DND-41 (cell line): ENCODE measurements around the gene CC2D2A.

ENCODE experiments used
- ATAC-seq: fragments of 200-7000 bp; cut with Tn5 transposase; 3 replicates; pipeline ENCODE4 v1.9.1; 2021; ENCODE audit warnings: low read depth; ENCODE audit not compliant: insufficient read depth
- DNase-seq: peaks from one replicate; pipeline ENCODE4 v3.0.0-alpha.2; 2020
- H2AFZ ChIP-seq: 2 replicates; pipeline ENCODE4 v1.6.0; 2012; ENCODE audit warnings: low read depth, low read length
- H3K27ac ChIP-seq: 2 replicates; pipeline ENCODE4 v1.5.1; 2012; ENCODE audit warnings: low read length, inconsistent platforms
- H3K27me3 ChIP-seq: fragments of 200-600 bp; sonication (generic); 2 replicates; pipeline ENCODE4 v1.6.0; 2012; ENCODE audit warnings: low read length, mild to moderate bottlenecking, inconsistent platforms; ENCODE audit not compliant: insufficient read depth, poor library complexity
- H3K36me3 ChIP-seq: 2 replicates; pipeline ENCODE4 v1.5.1; 2012; ENCODE audit warnings: low read length, inconsistent platforms; ENCODE audit not compliant: insufficient read depth
- H3K4me1 ChIP-seq: 2 replicates; pipeline ENCODE4 v1.5.1; 2012; ENCODE audit warnings: mild to moderate bottlenecking, low read length; ENCODE audit not compliant: insufficient read depth
- H3K4me2 ChIP-seq: 2 replicates; pipeline ENCODE4 v1.6.0; 2012; ENCODE audit warnings: mild to moderate bottlenecking, moderate library complexity, low read length, inconsistent platforms; ENCODE audit not compliant: insufficient read depth
- H3K4me3 ChIP-seq, 2 experiments: fragments of 200-600 bp in 1 of 2; shearing (Covaris generic) in 1 of 2; 2 replicates each; pipeline ENCODE4 v1.5.1; 2012 to 2016; ENCODE audit warnings: inconsistent platforms in 2 of 2, low read length in 2 of 2, mild to moderate bottlenecking in 2 of 2, low read depth in 1 of 2, moderate library complexity in 1 of 2
- H3K79me2 ChIP-seq: 2 replicates; pipeline ENCODE4 v1.6.0; 2012; ENCODE audit warnings: low read length, inconsistent platforms; ENCODE audit not compliant: insufficient read depth
- H3K9ac ChIP-seq: 2 replicates; pipeline ENCODE4 v1.6.0; 2012; ENCODE audit warnings: low read depth, mild to moderate bottlenecking, inconsistent platforms, low read length, moderate library complexity
- H3K9me3 ChIP-seq: 2 replicates; pipeline ENCODE4 v1.5.1; 2012; ENCODE audit warnings: low read length, moderate library complexity, mild to moderate bottlenecking, inconsistent platforms; ENCODE audit not compliant: insufficient read depth, severe bottlenecking
- H4K20me1 ChIP-seq: 2 replicates; pipeline ENCODE4 v1.6.0; 2012; ENCODE audit warnings: low read length; ENCODE audit not compliant: insufficient read depth
- EZH2 ChIP-seq: IDR thresholded peaks from 3 replicates; pipeline ENCODE4 v1.6.1; 2012; ENCODE audit warnings: borderline replicate concordance, low read depth, mild to moderate bottlenecking, moderate library complexity, low read length, inconsistent platforms; ENCODE audit not compliant: severe bottlenecking
- TF ChIP-seq, protein P1 (sequence below): IDR thresholded peaks from 2 replicates; pipeline ENCODE4 v1.5.1; 2012; ENCODE audit warnings: borderline replicate concordance, low read length, moderate library complexity, mild to moderate bottlenecking; ENCODE audit not compliant: poor library complexity, severe bottlenecking; ENCODE audit errors: extremely low read depth

CC2D2A gene

DNA sequence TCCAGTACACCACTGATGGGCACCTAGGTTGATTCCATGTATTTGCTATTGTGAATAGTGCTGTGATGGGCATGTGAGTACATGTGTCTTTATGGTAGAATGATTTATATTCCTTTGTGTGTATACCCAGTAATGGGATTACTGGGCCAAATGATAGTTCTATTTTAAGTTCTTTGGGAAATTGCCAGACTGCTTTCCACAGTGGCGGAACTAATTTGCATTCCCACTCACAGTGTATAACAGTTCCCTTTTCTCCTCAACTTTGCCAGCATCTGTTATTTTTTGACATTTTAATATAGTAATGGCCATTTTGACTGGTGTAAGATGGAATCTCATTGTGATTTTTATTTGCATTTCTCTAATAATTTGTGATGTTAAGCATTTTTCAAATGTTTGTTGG is 25.9 kb downstream of the CC2D2A start:
- ATAC-seq (no peak), DNase-seq (no peak)
- H3K4me3 ChIP-seq = no peak overlapping the region
- H3K36me3 ChIP-seq = no peaks in the 10 kb centered on the region
- no peak overlapping the region for H3K27ac ChIP-seq
- no peak overlapping the region for H2AFZ ChIP-seq
- no peaks in the 10 kb centered on the region for H4K20me1 ChIP-seq
- H3K9ac ChIP-seq = no peak overlapping the region
- no peak overlapping the region for H3K4me2 ChIP-seq
- peaks cover 4% of the 10 kb centered on the region for H3K9me3 ChIP-seq
- no peaks in the 10 kb centered on the region for H3K4me1 ChIP-seq
- no peaks in the 10 kb centered on the region for H3K79me2 ChIP-seq
- TF ChIP-seq, protein P1, sequence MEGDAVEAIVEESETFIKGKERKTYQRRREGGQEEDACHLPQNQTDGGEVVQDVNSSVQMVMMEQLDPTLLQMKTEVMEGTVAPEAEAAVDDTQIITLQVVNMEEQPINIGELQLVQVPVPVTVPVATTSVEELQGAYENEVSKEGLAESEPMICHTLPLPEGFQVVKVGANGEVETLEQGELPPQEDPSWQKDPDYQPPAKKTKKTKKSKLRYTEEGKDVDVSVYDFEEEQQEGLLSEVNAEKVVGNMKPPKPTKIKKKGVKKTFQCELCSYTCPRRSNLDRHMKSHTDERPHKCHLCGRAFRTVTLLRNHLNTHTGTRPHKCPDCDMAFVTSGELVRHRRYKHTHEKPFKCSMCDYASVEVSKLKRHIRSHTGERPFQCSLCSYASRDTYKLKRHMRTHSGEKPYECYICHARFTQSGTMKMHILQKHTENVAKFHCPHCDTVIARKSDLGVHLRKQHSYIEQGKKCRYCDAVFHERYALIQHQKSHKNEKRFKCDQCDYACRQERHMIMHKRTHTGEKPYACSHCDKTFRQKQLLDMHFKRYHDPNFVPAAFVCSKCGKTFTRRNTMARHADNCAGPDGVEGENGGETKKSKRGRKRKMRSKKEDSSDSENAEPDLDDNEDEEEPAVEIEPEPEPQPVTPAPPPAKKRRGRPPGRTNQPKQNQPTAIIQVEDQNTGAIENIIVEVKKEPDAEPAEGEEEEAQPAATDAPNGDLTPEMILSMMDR = no peak
- TF ChIP-seq EZH2 = no peak
- H3K27me3 ChIP-seq = no peaks in the 10 kb centered on the region

DNA sequence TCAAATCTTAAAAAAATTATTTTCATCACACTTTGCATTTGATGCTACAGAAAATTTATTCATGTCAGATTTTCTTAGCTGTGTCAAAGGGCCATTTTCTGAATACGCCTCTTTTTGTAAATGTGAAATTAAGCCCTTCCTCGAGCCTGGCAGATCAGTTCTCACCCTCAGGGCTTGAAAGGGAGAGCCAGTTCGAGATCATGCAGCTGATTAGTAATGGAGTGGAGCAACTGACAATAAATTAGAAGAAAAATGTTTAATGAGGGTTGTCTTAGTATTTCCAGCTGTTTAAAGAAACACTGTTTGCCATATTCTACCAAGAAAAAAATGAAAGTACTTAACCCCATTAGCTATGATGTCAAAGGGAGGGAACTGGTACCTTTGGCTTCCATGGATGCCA is 28.7 kb downstream of the CC2D2A start:
- H3K27me3 ChIP-seq = no peaks in the 10 kb centered on the region
- no peak overlapping the region for H3K9ac ChIP-seq
- H4K20me1 ChIP-seq = no peaks in the 10 kb centered on the region
- TF ChIP-seq, protein P1 = no peak
- TF ChIP-seq EZH2 = no peak
- no peaks in the 10 kb centered on the region for H3K79me2 ChIP-seq
- H3K4me3 ChIP-seq = no peak overlapping the region
- H3K27ac ChIP-seq = no peak overlapping the region
- no peak for DNase-seq
- H3K9me3 ChIP-seq = peaks cover 4% of the 10 kb centered on the region
- no peak overlapping the region for H3K4me2 ChIP-seq
- H3K36me3 ChIP-seq = no peaks in the 10 kb centered on the region
- no peak for ATAC-seq
- no peak overlapping the region for H2AFZ ChIP-seq
- no peaks in the 10 kb centered on the region for H3K4me1 ChIP-seq

DNA sequence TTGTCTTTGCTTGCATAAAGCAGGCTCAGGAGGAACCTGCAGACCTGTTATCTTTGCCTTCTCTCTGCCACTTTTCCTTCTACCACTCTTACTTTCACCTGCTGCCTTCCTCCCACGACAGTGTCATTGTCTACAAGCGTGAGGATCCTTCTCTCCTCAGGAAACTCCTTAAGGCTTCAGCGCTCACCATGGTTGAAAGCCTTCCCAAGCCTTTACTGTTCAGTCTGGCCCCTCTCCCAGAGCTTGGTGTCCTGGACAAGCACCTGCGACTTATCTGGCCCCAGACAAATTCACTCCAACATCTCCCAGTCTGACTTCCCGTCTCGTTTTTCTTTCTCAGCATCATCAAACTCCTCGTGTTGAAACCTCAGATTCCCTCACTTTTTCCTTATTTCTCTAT is 31.0 kb downstream of the CC2D2A start:
- no peaks in the 10 kb centered on the region for H3K79me2 ChIP-seq
- no peak overlapping the region for H3K4me2 ChIP-seq
- no peak for DNase-seq
- H3K9me3 ChIP-seq = peaks cover 4% of the 10 kb centered on the region
- H3K4me1 ChIP-seq = no peaks in the 10 kb centered on the region
- no peak overlapping the region for H3K4me3 ChIP-seq
- no peaks in the 10 kb centered on the region for H3K36me3 ChIP-seq
- no peak for ATAC-seq
- no peak overlapping the region for H3K9ac ChIP-seq
- H3K27me3 ChIP-seq = no peaks in the 10 kb centered on the region
- no peak overlapping the region for H3K27ac ChIP-seq
- TF ChIP-seq, protein P1 = no peak
- TF ChIP-seq EZH2 = no peak
- H2AFZ ChIP-seq = no peak overlapping the region
- no peaks in the 10 kb centered on the region for H4K20me1 ChIP-seq

DNA sequence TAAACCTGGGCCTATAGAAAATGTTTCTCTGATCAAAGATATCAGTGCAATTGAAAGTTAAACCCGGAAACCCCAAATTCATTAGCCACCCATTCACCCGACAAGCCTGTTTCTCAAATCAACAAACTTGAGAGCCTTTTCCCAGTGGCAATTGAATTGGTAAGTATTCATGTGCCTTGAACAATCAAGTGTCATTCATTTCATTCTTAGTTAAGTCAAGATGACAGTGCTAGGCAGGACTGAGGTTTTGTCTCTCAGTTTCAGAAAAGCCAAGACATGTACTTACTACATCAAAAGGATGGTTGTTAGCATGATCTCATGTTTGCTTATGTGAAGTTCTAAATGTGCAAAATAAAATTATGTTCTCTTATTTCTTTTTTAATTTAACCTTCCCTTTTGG is 32.3 kb downstream of the CC2D2A start:
- Histone ChIP-seq H2AFZ (no peak overlapping the region), H3K79me2 (no peaks in the 10 kb centered on the region), H3K9ac (no peak overlapping the region), H3K36me3 (no peaks in the 10 kb centered on the region), H3K9me3 (peaks cover 3% of the 10 kb centered on the region), H3K27ac (no peak overlapping the region), H3K4me2 (no peak overlapping the region), H3K4me3 (no peak overlapping the region), H3K27me3 (no peaks in the 10 kb centered on the region), H4K20me1 (no peaks in the 10 kb centered on the region), H3K4me1 (no peaks in the 10 kb centered on the region)
- TF ChIP-seq EZH2 = no peak
- TF ChIP-seq, protein P1 = no peak
- DNase-seq (no peak), ATAC-seq (no peak)
